HG03520 (cell line): ENCODE measurements around the gene SLC25A45.

Source experiments
- ATAC-seq: cut with Tn5 transposase; IDR thresholded peaks from one replicate; pipeline ENCODE4 v1.9.1; 2021; ENCODE audit warnings: mild to moderate bottlenecking, moderate library complexity; ENCODE audit not compliant: unreplicated experiment

The SLC25A45 gene

DNA sequence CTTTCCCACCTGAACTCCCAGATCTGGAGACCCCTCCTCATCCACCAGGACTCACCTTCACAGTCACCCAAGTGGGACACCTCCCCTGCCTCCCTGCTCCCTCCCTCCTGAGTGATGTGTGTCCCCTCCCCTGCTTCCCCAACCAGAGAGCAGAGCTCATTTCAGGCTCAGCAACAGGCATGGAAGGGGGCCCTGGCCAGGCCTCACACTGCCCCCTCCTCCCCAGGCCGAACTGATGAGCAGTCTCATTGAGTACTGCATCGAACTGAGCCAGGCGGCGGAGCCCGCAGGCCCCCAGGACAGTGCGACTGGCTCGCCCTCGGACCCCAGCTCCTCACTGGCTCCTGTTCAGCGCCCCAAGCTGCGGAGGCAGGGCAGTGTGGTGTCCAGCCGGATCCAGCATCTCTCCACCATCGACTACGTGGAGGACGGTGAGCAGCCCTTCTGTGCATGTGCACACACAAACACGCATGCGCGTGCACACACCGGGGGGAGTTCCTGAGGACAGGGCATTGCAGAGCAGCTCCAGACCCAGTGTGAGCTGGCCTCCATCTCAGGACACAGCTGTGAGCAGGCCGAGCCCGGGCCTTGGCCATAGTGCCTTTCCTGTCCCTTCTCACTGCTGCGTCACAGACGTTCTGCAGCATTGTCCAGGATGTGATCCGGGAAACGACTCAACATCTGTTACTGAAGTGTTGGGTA, 22.3 kb upstream of the SLC25A45 start:
- ATAC-seq: no peak

GRCh38 chr11:65404210-65404609, 21.8 kb upstream of the SLC25A45 start:
- ATAC-seq: no peak

- no peak for ATAC-seq
Observed at GRCh38 chr11:65403607-65404121, 21.2 kb upstream of the SLC25A45 start.

DNA sequence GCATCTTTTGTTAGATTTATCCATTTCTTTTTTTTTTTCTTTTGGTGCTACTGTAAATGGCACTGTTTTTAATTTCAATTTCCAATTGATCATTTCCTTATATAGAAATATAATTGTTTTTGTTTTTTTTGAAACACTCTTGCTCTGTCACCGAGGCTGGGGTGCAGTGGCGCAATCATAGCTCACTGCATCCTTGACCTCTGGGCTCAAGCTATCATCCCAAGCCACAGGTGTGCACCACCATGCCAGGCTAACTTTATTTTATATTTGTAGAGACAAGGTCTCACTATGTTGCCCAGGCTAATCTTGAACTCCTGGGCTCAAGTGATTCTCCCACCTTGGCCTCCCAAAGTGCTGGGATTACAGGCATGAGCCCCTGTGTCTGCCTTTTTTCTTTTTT, 20.3 kb upstream of the SLC25A45 start:
- no peak for ATAC-seq

DNA sequence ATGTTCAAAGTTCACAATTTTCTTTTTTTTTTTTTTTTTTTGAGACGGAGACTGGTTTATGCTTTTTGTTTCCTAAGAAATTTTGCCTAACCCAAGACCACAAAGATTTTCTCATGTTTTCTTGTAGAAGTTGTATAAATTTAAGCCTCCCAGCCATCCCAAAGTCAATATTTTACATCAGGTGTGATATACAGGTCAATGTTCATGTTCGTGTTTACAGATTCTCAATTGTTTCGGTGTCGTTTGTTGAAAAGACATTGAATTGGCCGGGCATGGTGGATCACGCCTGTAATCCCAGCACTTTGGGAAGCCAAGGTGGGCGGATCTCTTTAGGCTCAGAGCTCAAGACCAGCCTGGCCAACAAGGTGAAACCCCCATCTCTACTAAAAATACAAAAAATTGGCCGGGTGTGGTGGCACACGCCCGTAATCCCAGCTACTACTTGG, 19.4 kb upstream of the SLC25A45 start:
- ATAC-seq: no peak

DNA sequence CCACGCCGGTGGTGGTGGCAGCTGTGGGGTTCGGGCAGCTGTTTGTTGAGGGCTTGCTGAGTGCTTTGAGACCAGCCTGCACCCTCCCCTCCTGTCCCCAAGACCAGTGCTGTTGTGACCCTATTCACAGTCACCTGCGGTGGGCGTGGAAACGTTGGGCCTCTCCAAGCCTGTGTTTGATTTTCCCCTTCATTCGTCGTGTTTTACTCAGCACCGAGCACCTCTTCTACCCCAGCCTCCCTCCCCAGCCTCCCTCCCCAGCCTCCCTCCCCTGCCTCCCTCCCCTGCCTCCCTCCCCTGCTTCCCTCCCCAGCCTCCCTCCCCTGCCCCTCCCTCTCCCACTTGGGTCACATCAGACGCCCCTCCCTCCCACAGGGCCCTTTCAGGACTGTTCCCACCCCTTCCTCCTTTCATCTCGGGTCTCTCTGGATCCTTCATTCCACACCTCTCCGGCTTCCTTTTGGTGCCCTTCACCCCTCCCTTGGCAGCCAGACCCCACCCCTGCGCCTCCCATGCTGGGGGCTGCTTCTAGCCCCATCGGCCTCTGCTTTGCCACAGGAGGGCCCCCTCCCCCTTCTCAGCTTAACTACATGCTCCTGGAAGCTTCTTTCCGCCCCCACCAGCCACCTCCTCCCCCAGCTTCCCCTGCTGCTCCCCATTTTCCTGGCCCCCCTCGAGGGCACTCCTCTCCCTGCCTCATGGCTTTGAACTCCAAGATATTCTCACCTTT, 18.8 kb upstream of the SLC25A45 start:
- no peak for ATAC-seq

DNA sequence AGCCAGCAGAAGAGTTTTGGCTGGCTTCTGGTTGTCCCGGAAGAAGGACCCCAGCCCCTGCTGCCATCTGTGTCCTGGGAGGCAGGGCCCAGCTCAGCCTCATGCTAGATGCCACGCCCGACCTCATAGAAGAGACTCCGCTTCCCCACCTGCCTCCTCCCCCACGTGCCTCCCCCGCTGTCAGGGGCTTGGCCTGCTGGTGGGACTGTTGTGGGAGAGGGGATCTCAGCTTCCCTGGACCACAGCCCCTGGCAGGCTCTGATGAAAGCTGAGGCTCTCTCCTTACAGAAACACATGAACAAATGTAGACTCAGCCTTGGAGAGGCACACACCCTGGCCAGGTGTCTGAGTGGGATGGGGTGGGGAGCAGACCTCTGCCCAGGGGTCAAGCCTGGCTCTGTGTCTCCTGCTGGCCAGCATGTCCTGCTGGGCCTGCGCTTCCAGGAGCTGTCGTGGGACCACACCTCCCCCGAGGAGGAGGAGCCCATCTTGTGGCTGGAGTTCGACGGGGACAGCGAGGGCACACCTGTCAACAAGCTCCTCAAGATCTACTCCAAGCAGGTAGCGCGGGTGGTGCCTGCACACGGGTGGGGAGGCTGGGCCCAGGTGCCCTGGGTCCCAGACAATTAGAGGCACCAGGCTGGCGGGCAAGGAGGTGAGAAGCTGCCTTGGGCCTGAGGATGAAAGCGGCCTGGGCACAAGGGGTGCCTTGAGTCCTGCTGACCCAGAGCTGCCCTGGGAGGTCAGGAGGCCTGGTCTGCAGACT, 18.0 kb upstream of the SLC25A45 start:
- no peak for ATAC-seq

DNA sequence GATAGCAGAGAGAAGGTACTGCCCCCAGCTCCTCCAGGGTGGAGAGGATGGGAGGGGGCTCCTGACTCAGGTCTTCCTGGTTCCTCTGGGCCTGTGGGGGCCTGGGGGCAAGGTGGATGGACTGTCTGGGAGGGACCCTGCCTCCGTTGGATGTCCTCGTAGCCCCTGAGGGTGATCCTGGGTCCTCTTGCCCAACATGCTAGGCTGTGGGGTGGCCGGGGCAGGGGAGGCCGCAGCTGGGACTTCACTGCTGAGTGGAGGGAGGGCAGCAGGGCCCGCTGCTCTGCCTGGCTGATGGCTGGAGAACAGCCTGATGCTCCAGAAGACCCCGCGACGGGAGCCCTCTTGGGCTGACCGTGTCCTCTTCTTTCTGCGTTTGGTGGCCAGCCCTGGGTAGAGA, 17.4 kb upstream of the SLC25A45 start:
- ATAC-seq: no peak

DNA sequence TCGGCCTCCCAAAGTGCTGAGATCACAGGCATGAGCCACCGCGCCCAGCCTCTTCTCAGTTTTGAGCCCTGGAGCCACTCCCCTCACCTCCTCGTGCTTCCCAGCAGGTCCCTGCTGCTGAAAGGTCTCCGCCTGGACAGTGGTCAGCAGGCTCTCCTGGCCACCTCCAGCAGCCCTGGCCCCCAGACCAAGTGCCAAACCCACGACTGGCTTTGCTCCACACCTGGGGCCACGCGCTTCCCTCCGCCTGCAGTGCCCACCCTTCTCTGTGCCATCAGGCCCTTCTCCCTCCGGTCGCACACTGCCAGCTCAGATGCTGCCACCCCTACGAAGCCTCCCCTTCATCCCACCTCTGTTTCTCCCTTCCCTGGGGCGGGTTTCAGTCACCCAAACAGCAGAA, 16.8 kb upstream of the SLC25A45 start:
- ATAC-seq: no peak

DNA sequence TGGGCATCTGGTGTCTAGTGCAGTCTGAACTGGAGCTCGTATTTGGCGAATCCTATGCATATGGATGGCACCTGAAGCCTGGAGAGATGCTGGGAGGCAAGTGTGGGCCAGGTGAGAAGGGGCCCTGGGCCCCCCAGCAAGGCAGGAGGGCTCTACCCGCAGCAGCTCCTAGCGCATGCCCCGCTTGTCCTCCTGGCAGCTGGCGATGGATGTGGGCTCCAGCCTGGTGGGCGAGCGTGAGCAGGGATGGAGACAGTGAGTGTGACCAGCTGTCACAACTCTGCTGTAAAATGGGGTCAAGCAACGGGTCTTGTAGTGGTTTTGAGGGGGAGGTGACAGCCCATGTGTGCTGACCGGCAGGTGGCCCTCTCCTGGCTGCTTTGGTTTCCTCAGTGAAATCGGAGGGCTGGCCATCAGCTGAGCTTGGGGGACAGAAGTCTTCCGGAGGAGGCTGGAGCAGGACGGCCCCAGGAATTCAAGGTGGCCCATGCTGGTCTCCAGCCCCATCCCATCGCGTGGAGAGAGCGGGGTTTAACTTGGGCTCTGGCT, 16.0 kb upstream of the SLC25A45 start:
- no peak for ATAC-seq

DNA sequence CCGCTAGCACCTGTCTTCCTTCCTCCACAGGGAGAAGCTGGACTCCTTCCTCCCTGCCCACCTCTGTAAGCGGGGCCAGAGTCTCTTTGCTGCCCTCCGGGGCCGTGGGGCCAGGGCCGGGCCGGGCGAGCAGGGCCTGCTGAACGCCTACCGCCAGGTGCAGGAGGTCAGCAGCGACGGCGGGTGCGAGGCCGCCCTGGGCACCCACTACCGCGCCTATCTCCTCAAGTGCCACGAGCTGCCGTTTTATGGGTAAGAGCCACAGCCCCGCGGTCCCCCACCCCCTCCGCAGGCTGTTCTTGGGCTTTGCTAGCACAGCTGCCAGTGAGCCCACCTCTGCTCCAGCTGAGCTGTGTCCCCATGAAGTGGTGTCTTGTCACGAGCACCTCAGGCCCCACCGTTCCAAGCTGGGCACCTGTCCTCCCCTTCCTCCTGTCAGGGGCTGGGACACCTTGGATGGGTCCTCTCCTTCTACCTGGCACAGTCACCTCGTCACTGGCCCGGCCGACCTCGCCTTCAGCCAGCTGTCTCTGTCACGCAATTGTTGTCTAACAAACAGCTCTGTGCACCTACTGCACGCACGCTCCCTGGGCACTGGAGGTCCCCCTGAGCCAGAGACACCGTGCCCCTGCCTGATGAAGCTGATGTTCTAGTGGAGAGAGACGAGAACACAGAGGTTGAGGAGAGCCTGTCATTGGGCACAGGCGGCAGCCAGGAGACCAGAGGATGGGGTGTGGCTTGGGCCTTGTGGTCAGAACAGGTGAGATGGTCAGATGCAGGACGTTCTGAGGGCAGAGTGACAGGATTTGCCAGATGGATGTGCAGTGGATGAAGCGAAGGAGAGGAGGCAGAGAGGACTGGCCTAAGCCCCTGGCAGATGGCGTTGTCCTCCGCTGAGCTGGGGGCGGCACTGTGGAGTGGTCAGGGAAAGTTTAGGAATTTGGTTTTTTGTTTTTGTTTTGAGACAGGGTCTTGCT, 14.6 kb upstream of the SLC25A45 start:
- ATAC-seq: no peak

- ATAC-seq: no peak
Observed at GRCh38 chr11:65395961-65396530, 13.6 kb upstream of the SLC25A45 start.

- no peak for ATAC-seq
Observed at GRCh38 chr11:65394125-65394536, 11.7 kb upstream of the SLC25A45 start.

GRCh38 chr11:65393513-65394079, 11.2 kb upstream of the SLC25A45 start:
- ATAC-seq: no peak

GRCh38 chr11:65392899-65393298, 10.5 kb upstream of the SLC25A45 start:
- no peak for ATAC-seq

- ATAC-seq: no peak
Observed at GRCh38 chr11:65392186-65392829, 9.9 kb upstream of the SLC25A45 start.

DNA sequence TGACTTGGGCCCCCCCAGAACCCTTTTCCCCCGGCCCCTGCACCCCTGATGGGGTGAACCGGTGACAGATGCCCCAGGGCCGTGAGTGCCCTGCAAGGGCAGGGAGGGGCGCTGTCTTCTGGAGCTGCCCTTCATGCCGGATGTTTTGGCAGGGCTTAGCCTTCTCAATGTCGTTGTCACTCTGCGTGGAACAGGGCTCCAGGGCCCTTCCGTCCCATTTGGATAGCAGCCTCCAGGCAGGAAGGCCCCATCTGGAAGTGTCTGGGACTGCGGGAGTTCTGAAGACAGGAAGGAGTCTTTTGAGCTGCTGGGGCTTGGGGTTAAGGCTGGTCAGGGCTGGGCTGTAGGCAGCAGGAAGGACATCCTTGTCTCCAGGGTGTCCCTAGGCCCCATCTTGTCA, 8.6 kb upstream of the SLC25A45 start:
- no peak for ATAC-seq

- no peak for ATAC-seq
Observed at GRCh38 chr11:65390099-65390941, 7.9 kb upstream of the SLC25A45 start.
